GM19099 (cell line): ENCODE results near the gene PLAA.
A peak's percentile ranks its signal among the peaks of the same experiment; 100 is the strongest.

Experiments
- POLR2A ChIP-seq: IDR thresholded peaks from 3 replicates; pipeline ENCODE4 v1.6.1; 2011; ENCODE audit warnings: low read depth; ENCODE audit not compliant: insufficient read length; ENCODE audit errors: extremely low read depth

PLAA gene

GRCh38 chr9:26946753-26947727 is at the start of gene PLAA:
PLAA (minus strand) TSS chr9:26947242; CDS start chr9:26947045, 197 bp downstream.
- TF ChIP-seq POLR2A = peak; percentile 71

DNA sequence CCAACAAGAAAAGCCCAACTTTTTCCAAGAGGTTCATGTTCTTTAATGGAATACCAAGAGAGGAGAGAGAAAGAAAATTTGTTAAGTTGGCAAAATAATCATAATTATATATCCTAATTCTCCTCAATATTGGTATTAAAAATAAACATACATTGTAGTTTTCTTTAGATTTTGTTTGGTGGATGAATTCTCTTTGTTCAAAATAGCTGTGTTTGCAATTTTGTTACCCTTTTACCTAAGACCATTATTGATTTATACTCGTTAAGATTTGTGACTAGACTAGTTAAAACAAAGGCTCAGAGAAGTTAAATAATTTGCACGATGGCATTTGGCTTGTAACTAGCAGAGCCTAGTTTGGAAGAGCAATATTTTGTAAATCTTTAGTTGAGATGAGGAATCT is 48.8 kb upstream of the PLAA start:
- no peak for TF ChIP-seq POLR2A

GRCh38 chr9:26983340-26983739 is 36.3 kb upstream of the PLAA start:
- no peak for TF ChIP-seq POLR2A

DNA sequence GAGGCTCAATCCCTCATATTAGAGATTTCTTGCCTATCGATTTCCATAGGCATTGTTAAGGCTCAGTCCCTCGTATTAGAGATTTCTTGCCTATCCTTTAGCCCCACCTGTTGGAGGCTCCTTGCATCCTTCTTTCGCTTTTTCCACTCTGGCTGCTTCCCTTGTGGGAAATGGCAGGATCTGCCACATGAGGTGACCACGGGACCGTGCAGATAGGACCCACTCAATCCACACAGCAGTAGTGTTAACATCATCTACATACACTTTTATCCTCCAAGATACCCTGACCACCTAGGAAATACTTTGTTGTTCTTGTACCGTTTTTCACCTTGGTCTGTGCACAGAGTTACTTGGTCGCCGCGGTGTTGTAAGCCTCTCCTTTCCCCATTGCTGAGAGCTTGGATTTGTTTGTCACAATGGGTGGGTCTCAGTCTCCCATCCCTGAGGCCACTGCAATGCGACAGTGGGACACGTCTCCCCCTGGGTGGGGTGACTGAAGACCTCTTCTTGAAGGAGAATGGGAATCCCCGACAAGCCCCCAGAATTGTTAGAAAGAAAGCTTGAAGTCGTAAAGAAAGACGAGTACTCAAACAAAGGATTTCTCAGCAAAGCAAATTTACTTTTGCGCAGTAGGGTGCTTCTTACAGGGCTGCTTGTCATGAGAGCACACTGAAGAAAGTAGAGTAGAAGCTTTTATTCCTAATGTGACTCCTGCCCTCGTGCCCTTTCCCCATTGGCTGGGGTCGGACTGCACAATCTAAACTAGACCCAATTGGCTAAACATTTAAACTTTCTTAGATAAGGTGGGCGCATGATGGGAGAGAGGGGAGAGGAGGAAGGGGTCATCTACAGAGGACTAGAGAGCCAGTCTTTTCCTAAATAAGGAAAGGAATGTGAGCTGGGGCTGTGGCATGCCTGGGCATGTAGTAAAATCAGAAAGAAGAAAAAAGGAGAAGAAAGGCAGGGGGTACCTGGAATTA is 29.0 kb upstream of the PLAA start:
- TF ChIP-seq POLR2A = no peak

- TF ChIP-seq POLR2A = no peak
These were observed 27.9 kb upstream of the PLAA start for GRCh38 chr9:26974927-26975326.

DNA sequence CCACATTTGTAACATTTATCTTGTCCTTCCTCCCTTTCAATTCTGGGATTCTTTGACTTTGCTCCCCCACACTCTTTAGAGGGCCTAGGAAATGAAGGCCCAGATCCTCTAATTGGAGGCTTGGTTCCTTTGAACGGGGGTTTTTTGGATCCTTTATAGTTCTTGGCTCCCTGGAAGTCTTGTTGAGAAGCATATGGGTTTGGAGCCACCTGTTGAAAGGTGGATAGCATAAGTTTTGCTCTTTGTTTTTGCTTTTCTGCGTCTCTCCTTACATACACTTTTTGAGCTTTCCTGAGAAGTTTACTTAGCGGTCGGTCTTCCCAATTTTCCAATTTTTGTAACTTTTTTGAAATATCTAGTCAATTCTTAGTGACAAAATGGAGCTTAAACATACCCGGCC is 26.9 kb upstream of the PLAA start:
- no peak for TF ChIP-seq POLR2A

GRCh38 chr9:26971721-26972120 is 24.7 kb upstream of the PLAA start:
- TF ChIP-seq POLR2A = no peak

- no peak for TF ChIP-seq POLR2A
These were observed 9.8 kb upstream of the PLAA start for GRCh38 chr9:26956860-26957233.

DNA sequence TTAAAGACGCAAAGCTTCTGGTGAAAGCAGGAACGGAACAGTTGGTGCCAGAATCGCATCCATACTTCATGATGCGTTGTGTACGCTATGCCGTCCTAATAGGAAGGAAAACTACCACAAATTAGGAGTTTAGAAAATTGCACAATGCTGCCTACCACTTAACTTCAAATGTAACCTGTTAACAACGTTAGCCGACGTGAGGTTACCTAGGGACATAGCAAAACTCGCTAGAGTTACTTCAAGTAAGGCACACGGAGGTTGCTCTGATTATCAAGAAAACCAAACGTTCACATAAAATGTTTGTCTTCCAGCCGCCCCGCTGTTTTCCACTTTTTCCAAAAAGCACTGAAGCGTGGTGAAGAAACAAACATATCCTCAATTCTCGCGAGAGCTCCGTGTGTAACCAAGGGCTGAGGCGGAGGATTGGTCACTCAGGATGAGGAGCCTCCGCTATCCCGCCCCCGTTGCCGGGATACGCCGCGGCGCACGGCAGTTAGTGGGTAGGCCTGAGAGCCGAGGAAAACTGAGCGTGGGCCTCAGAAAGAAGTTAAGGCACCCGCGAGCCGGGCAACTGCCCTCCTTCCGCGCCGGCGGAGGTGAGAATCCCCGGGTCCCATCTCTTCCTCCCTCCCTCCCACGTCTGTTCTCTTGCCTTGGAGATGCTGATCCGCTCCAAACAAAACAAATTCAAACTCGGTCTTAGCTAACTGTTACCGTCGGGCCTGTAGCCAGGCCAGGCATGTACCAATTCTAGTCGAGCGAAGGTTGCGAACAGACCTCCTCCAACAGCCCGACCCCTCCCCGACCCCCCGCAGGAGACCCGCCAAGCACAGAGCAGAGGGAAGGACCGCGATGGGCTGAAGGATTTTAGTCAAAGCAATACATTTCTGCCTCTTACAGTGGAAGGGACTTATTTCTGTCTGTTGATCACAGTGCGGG is 9.1 kb upstream of the PLAA start, which contains the start of gene IFT74:
TSS of gene IFT74 (plus strand) at position 492 of the 939 bp plus-strand sequence. CDS start 5,556 bp downstream, outside the sequence.
- peak; percentile 63 for TF ChIP-seq POLR2A

DNA sequence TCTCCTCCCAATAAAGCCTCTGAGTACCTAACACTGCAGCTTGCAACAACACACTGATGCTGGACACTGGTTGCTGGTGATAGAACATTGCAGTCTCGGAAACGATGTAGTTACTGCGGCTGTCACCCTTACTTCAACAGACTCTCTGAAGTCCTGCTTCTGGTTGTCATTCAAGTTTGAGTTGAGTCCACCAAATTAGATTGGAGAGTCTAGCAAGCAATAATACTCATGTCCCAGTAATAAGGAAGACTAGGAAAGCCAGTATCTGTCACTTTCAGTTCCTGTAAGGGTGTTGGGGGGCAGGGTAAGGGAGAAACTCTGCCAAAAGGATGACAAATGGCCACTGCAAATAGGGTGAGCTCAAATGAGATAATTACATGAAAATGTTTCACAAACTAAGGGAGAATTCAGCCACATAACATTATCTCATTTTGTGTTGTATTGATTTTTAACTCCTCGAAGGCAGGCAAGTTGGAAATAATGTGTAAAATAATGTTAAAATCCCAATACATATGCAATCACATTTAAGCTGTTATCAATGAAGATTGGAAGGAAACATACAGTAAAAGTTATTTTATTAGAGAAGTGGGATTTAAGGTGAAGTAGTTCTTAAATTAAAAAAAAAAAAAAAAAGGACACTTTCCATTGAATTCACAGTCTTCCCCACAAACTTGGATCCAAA is 8.3 kb upstream of the PLAA start:
- TF ChIP-seq POLR2A = no peak

DNA sequence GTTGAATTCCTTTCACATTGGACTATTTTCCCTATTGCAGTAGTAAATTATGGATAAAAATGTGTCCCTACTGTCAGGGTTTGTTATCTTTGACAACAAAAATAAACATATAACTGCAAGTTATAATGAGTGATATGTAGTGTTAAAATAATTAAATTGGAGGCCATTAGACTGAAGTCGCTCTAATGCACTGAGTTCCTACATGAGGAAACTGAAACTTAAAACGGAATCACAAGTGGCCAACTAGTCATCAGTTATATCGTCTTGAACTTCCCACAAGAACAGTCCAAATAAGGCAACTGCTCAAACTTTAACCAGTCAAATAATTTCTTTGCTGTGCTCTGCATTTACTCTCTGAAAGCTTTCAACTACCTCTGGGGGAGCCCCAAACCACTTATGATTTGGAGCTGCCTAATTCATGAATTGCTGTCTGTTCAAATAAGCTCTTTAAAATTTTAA is 7.0 kb upstream of the PLAA start:
- TF ChIP-seq POLR2A = no peak

DNA sequence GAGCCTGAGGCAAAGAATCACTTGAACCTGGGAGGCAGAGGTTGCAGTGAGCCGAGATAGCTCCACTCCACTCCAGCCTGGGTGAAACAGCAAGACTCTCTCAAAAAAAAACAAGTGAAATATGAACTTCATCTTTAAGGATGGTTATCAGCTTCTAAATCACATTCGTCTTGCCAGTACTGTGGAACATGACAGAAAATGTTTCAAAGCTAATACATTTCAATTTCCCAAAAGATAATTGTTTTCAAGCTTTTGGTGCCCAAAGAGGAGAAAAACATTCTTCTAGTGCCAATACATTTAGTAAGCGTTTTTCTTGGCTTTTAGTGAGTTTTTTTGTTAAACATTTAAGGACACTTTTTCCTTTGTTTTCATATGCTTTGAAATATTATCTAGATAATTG is 4.8 kb upstream of the PLAA start:
- no peak for TF ChIP-seq POLR2A

GRCh38 chr9:26950521-26950920 is 3.5 kb upstream of the PLAA start:
- no peak for TF ChIP-seq POLR2A

DNA sequence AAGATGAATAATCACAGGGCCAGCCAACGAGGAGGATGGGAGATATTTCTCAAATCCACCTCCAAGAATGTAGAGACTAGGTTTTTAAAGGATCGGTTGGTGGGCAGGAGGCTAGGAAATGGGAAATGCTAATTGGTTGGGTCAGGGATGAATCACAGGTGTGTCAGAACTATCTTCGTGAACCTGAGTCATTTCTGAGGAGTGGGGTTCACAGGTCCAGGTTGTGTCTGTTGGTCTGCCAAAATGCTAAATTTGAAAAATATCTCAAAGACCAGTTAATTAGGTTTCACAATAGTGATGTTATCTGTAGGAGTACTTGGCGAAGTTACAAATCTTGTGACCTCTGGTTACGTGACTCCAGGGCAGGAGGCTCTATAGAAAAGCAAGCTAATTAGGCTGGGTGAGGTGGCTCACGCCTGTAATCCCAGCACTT is 2.6 kb upstream of the PLAA start:
- no peak for TF ChIP-seq POLR2A

GRCh38 chr9:26947736-26948135 is 694 bp upstream of the PLAA start:
- TF ChIP-seq POLR2A = no peak
